ENCODE results near the gene THAP7.

THAP7 gene

DNA sequence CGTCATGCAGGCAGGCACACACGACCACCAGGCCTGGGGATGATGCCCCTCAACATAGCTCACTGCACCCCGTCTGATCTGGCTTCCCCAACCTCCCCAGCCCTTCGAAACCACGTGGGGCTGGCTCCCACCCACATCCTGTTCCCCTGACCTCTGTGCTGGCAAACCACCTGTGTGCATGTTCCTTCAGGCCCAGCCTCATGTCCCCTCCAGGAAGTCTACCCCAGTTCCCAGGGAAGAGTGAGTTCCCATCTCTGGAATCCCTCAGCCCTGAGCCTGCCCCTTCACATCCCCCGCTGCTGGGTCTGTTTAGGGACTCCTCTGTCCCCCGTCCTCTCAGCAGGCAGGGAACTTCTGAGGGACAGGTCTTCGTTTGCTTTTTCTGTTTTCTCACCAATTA lies 23.3 kb upstream of the THAP7 start:
- Histone ChIP-seq H2BK12ac (ENCODE audit: low read length) (no peak overlapping the region), H4K91ac (ENCODE audit: low read depth, low read length, poor library complexity) (no peak overlapping the region), H2AFZ (ENCODE audit: low read length) (no peak overlapping the region), H3K4ac (ENCODE audit: low read length) (peak overlapping the region; percentile 26), H3K4me3 (ENCODE audit: low read length in 2 of 2) (no peak overlapping the region), H2BK120ac (ENCODE audit: low read depth, low read length) (no peak overlapping the region), H2BK5ac (ENCODE audit: low read length) (no peak overlapping the region), H3K9me3 (replicated peaks in 1 of 2; ENCODE audit: control insufficient read depth in 2 of 2, insufficient read depth in 1 of 2, low read depth in 1 of 2, low read length in 2 of 2) (peaks cover 0 to under 1% of the 10 kb centered on the region in 2 donors), H3K9ac (ENCODE audit: low read depth, low read length, poor library complexity) (no peak overlapping the region), H3K27ac (replicated peaks; ENCODE audit: low read length) (no peak overlapping the region), H3K14ac (ENCODE audit: low read length) (no peak overlapping the region), H3K18ac (ENCODE audit: low read length) (no peak overlapping the region), H3K27me3 (ENCODE audit: control insufficient read depth in 3 of 3, insufficient read depth in 3 of 3, low read depth in 1 of 3, low read length in 3 of 3) (peaks cover 0 to 22% (median 0%) of the 10 kb centered on the region in 3 experiments), H2AK5ac (ENCODE audit: low read depth, low read length) (peak overlapping the region; percentile 83), H3K36me3 (replicated peaks in 1 of 2; ENCODE audit: control insufficient read depth in 2 of 2, insufficient read depth in 2 of 2, low read length in 2 of 2) (no peaks in the 10 kb centered on the region), H4K8ac (ENCODE audit: low read depth, low read length) (no peak overlapping the region), H3K4me2 (ENCODE audit: insufficient read depth, low read length, poor library complexity, severe bottlenecking) (no peak overlapping the region), H3K4me1 (ENCODE audit: control insufficient read depth in 2 of 2, insufficient read depth in 1 of 2, low read depth in 1 of 2, low read length in 2 of 2) (peaks cover 2 to 8% of the 10 kb centered on the region in 2 donors), H2BK15ac (ENCODE audit: low read length) (no peak overlapping the region), H3K79me1 (ENCODE audit: low read depth, low read length) (peaks cover 1% of the 10 kb centered on the region), H3K23ac (ENCODE audit: low read depth, low read length, poor library complexity) (peak overlapping the region; percentile 75)
- DNase-seq (ENCODE audit: low spot score) = no peak
- WGBS, 2 donors (ENCODE audit: extremely low coverage in 2 of 2, insufficient read length in 2 of 2, insufficient replicate concordance in 1 of 2) = no CpG with 5 or more reads among the region's 8 CpGs

DNA sequence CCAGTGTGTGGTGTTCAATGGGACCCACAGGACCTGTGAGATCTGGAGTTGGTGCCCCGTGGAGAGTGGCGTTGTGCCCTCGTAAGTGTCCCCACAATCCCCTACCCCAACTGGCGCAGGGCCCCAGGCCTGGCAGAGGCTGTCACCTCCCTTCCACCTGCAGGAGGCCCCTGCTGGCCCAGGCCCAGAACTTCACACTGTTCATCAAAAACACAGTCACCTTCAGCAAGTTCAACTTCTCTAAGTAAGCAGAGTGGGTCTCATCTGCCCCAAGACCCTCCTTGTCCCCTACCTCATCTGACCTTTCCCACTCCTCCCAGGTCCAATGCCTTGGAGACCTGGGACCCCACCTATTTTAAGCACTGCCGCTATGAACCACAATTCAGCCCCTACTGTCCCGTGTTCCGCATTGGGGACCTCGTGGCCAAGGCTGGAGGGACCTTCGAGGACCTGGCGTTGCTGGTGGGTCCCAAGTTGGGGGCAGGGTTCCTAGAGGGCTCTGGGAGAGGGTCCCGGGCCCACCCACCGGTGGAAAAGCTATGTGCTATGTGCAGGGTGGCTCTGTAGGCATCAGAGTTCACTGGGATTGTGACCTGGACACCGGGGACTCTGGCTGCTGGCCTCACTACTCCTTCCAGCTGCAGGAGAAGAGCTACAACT lies 21.2 kb upstream of the THAP7 start:
- H3K9me3 ChIP-seq (replicated peaks in 1 of 2; ENCODE audit: control insufficient read depth in 2 of 2, insufficient read depth in 1 of 2, low read depth in 1 of 2, low read length in 2 of 2) = peaks cover 0 to 5% of the 10 kb centered on the region in 2 donors
- no peak overlapping the region for H3K27ac ChIP-seq (replicated peaks; ENCODE audit: low read length)
- H3K4me1 ChIP-seq (ENCODE audit: control insufficient read depth in 2 of 2, insufficient read depth in 1 of 2, low read depth in 1 of 2, low read length in 2 of 2) = peaks cover 0 to 2% of the 10 kb centered on the region in 2 donors
- no peak overlapping the region for H3K14ac ChIP-seq (ENCODE audit: low read length)
- H2BK12ac ChIP-seq (ENCODE audit: low read length) = no peak overlapping the region
- H3K4ac ChIP-seq (ENCODE audit: low read length) = peak overlapping the region; percentile 11
- peak overlapping the region; percentile 95 for H2AK5ac ChIP-seq (ENCODE audit: low read depth, low read length)
- no peak overlapping the region for H3K18ac ChIP-seq (ENCODE audit: low read length)
- no peak overlapping the region for H2BK15ac ChIP-seq (ENCODE audit: low read length)
- no peak overlapping the region for H3K9ac ChIP-seq (ENCODE audit: low read depth, low read length, poor library complexity)
- no peak overlapping the region for H3K23ac ChIP-seq (ENCODE audit: low read depth, low read length, poor library complexity)
- H4K8ac ChIP-seq (ENCODE audit: low read depth, low read length) = no peak overlapping the region
- H2AFZ ChIP-seq (ENCODE audit: low read length) = no peak overlapping the region
- H2BK5ac ChIP-seq (ENCODE audit: low read length) = peak overlapping the region; percentile 75
- DNase-seq (ENCODE audit: low spot score) = no peak
- peak overlapping the region in 1 of 2 donors; percentile 43 for H3K4me3 ChIP-seq (ENCODE audit: low read length in 2 of 2)
- H2BK120ac ChIP-seq (ENCODE audit: low read depth, low read length) = peak overlapping the region; percentile 61
- no peaks in the 10 kb centered on the region for H3K36me3 ChIP-seq (replicated peaks in 1 of 2; ENCODE audit: control insufficient read depth in 2 of 2, insufficient read depth in 2 of 2, low read length in 2 of 2)
- WGBS, 2 donors (ENCODE audit: extremely low coverage in 2 of 2, insufficient read length in 2 of 2, insufficient replicate concordance in 1 of 2) = no CpG with 5 or more reads among the region's 13 CpGs
- no peak overlapping the region for H4K91ac ChIP-seq (ENCODE audit: low read depth, low read length, poor library complexity)
- H3K4me2 ChIP-seq (ENCODE audit: insufficient read depth, low read length, poor library complexity, severe bottlenecking) = no peak overlapping the region
- peaks cover 3% of the 10 kb centered on the region for H3K79me1 ChIP-seq (ENCODE audit: low read depth, low read length)
- H3K27me3 ChIP-seq (ENCODE audit: control insufficient read depth in 3 of 3, insufficient read depth in 3 of 3, low read depth in 1 of 3, low read length in 3 of 3) = peaks cover 0 to 9% (median 0%) of the 10 kb centered on the region in 3 experiments

GRCh38 chr22:21022507-21022906 lies 20.6 kb upstream of the THAP7 start:
- Histone ChIP-seq H2AK5ac (ENCODE audit: low read depth, low read length) (peak overlapping the region; percentile 56), H3K18ac (ENCODE audit: low read length) (peak overlapping the region; percentile 57), H2BK5ac (ENCODE audit: low read length) (peak overlapping the region; percentile 75), H3K23ac (ENCODE audit: low read depth, low read length, poor library complexity) (peak overlapping the region; percentile 73), H4K8ac (ENCODE audit: low read depth, low read length) (no peak overlapping the region), H2BK120ac (ENCODE audit: low read depth, low read length) (peak overlapping the region; percentile 47), H3K4me1 (ENCODE audit: control insufficient read depth in 2 of 2, insufficient read depth in 1 of 2, low read depth in 1 of 2, low read length in 2 of 2) (peaks cover 0 to 2% of the 10 kb centered on the region in 2 donors), H3K4me2 (ENCODE audit: insufficient read depth, low read length, poor library complexity, severe bottlenecking) (no peak overlapping the region), H2AFZ (ENCODE audit: low read length) (no peak overlapping the region), H3K14ac (ENCODE audit: low read length) (no peak overlapping the region), H3K4ac (ENCODE audit: low read length) (no peak overlapping the region), H3K27ac (replicated peaks; ENCODE audit: low read length) (no peak overlapping the region), H3K27me3 (ENCODE audit: control insufficient read depth in 3 of 3, insufficient read depth in 3 of 3, low read depth in 1 of 3, low read length in 3 of 3) (peaks cover 0 to 3% (median 0%) of the 10 kb centered on the region in 3 experiments), H3K4me3 (ENCODE audit: low read length in 2 of 2) (no peak overlapping the region), H2BK15ac (ENCODE audit: low read length) (peak overlapping the region; percentile 67), H3K36me3 (replicated peaks in 1 of 2; ENCODE audit: control insufficient read depth in 2 of 2, insufficient read depth in 2 of 2, low read length in 2 of 2) (no peaks in the 10 kb centered on the region), H3K79me1 (ENCODE audit: low read depth, low read length) (peaks cover 3% of the 10 kb centered on the region), H3K9me3 (replicated peaks in 1 of 2; ENCODE audit: control insufficient read depth in 2 of 2, insufficient read depth in 1 of 2, low read depth in 1 of 2, low read length in 2 of 2) (peaks cover 0 to 5% of the 10 kb centered on the region in 2 donors), H2BK12ac (ENCODE audit: low read length) (peak overlapping the region; percentile 73), H3K9ac (ENCODE audit: low read depth, low read length, poor library complexity) (no peak overlapping the region), H4K91ac (ENCODE audit: low read depth, low read length, poor library complexity) (no peak overlapping the region)
- no CpG with 5 or more reads among the region's 10 CpGs for WGBS, 2 donors (ENCODE audit: extremely low coverage in 2 of 2, insufficient read length in 2 of 2, insufficient replicate concordance in 1 of 2)
- DNase-seq (ENCODE audit: low spot score) = no peak

- H3K79me1 ChIP-seq (ENCODE audit: low read depth, low read length) = peaks cover 3% of the 10 kb centered on the region
- H2BK15ac ChIP-seq (ENCODE audit: low read length) = peak overlapping the region; percentile 39
- peaks cover 0 to 5% of the 10 kb centered on the region in 2 donors for H3K9me3 ChIP-seq (replicated peaks in 1 of 2; ENCODE audit: control insufficient read depth in 2 of 2, insufficient read depth in 1 of 2, low read depth in 1 of 2, low read length in 2 of 2)
- H3K4me2 ChIP-seq (ENCODE audit: insufficient read depth, low read length, poor library complexity, severe bottlenecking) = no peak overlapping the region
- peak overlapping the region; percentile 81 for H2AK5ac ChIP-seq (ENCODE audit: low read depth, low read length)
- DNase-seq (ENCODE audit: low spot score) = no peak
- H3K4ac ChIP-seq (ENCODE audit: low read length) = no peak overlapping the region
- H3K27me3 ChIP-seq (ENCODE audit: control insufficient read depth in 3 of 3, insufficient read depth in 3 of 3, low read depth in 1 of 3, low read length in 3 of 3) = peaks cover 0 to 3% (median 2%) of the 10 kb centered on the region in 3 experiments
- peak overlapping the region; percentile 81 for H3K23ac ChIP-seq (ENCODE audit: low read depth, low read length, poor library complexity)
- H2AFZ ChIP-seq (ENCODE audit: low read length) = no peak overlapping the region
- H3K36me3 ChIP-seq (replicated peaks in 1 of 2; ENCODE audit: control insufficient read depth in 2 of 2, insufficient read depth in 2 of 2, low read length in 2 of 2) = no peaks in the 10 kb centered on the region
- no peak overlapping the region for H3K14ac ChIP-seq (ENCODE audit: low read length)
- no peak overlapping the region for H3K27ac ChIP-seq (replicated peaks; ENCODE audit: low read length)
- H2BK12ac ChIP-seq (ENCODE audit: low read length) = no peak overlapping the region
- H4K8ac ChIP-seq (ENCODE audit: low read depth, low read length) = no peak overlapping the region
- H2BK5ac ChIP-seq (ENCODE audit: low read length) = no peak overlapping the region
- peaks cover 0 to 6% of the 10 kb centered on the region in 2 donors for H3K4me1 ChIP-seq (ENCODE audit: control insufficient read depth in 2 of 2, insufficient read depth in 1 of 2, low read depth in 1 of 2, low read length in 2 of 2)
- H3K4me3 ChIP-seq (ENCODE audit: low read length in 2 of 2) = no peak overlapping the region
- WGBS, 2 donors (ENCODE audit: extremely low coverage in 2 of 2, insufficient read length in 2 of 2, insufficient replicate concordance in 1 of 2) = no CpG with 5 or more reads among the region's 7 CpGs
- H3K18ac ChIP-seq (ENCODE audit: low read length) = peak overlapping the region; percentile 85
- peak overlapping the region; percentile 94 for H4K91ac ChIP-seq (ENCODE audit: low read depth, low read length, poor library complexity)
- no peak overlapping the region for H3K9ac ChIP-seq (ENCODE audit: low read depth, low read length, poor library complexity)
- H2BK120ac ChIP-seq (ENCODE audit: low read depth, low read length) = no peak overlapping the region
Observed at GRCh38 chr22:21020802-21021429, 19.0 kb upstream of the THAP7 start.

Data from neuronal stem cell (in vitro differentiated cells).